GM12801 (cell line): ENCODE measurements around the gene CREB5.

Experiments used
- CTCF ChIP-seq: IDR thresholded peaks from one replicate; pipeline ENCODE4 v1.5.1; 2011; ENCODE audit warnings: control low read depth; ENCODE audit not compliant: insufficient read length; ENCODE audit errors: extremely low read depth

Gene CREB5

GRCh38 chr7:28784171-28784902, 372.0 kb downstream of the CREB5 start:
- no peak for TF ChIP-seq CTCF

GRCh38 chr7:28785041-28785995, 373.0 kb downstream of the CREB5 start:
- no peak for TF ChIP-seq CTCF

- TF ChIP-seq CTCF = no peak
These were observed 374.8 kb downstream of the CREB5 start for GRCh38 chr7:28787106-28787505.

GRCh38 chr7:28790467-28790866, 378.1 kb downstream of the CREB5 start:
- TF ChIP-seq CTCF = no peak

GRCh38 chr7:28792858-28793257, 380.5 kb downstream of the CREB5 start:
- TF ChIP-seq CTCF = no peak

GRCh38 chr7:28793381-28794085, 381.2 kb downstream of the CREB5 start:
- TF ChIP-seq CTCF = no peak

GRCh38 chr7:28798274-28798673, 386.0 kb downstream of the CREB5 start:
- no peak for TF ChIP-seq CTCF
